ENCODE results near the gene MAML2. TPM values are rescaled to one million over a fixed set of nuclear protein-coding genes. Genes with fewer than 3 reads are reported as not detected.
A peak's percentile ranks its signal among the peaks of the same experiment; 100 is the strongest.

MAML2 gene
- total and polyA plus RNA-seq, 8 donors: 2.4 to 11.8 (median 4.1) TPM

DNA sequence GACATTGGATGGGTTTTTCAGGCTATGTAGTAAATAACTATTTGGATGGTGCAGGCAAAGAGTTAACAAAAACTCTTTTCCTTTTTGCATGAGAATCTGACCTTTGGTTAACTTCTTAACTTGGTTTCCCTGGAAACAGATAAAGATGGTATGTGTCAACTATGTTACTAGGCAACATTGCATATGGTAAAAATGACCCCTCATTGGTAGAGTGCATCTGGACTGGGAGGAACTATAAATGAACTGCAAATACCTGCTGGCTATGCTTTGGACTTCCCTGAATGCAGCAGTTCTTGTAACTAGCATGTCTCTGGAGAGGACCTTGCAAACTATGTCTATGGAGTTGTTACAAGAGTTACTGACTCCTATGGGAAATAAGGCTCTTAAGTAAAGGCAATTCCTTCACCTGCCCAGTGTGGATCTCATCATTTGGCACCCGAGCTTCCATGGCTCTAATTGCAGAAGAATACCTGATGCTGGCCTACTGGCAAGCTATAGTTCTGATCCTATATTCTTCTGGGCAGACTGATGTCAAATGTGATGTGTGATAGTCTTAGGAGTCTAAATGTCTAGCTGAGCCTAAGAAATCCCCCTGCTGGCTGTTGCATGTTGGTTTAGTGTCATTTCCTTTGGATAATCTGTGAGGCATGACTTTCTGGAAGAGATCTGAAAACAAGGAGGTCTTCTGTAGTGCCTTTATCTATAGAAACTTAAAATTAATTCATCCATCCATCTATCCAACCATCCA lies 292.4 kb downstream of the MAML2 start:
- FAIRE-seq (no peak), ATAC-seq (peak in 1 of 4 donors; percentile 13), DNase-seq (no peak)
- intact Hi-C loops (cut with DNase I): loop anchor here in 1 of 3 donors (10.0 kb wide), 1 partner anchor 284 kb away; no protein-coding TSS in a partner anchor
- 63 to 70% methylated on average over 1 of the region's 1 CpG for WGBS, 2 donors
- Histone ChIP-seq H3K9me3 (no peaks in the 10 kb centered on the region), H3K4me1 (no peaks in the 10 kb centered on the region), H3K27me3 (no peaks in the 10 kb centered on the region), H3K27ac (no peak overlapping the region), H3K36me3 (no peaks in the 10 kb centered on the region), H3K4me3 (no peak overlapping the region)
- TF ChIP-seq, protein P1, sequence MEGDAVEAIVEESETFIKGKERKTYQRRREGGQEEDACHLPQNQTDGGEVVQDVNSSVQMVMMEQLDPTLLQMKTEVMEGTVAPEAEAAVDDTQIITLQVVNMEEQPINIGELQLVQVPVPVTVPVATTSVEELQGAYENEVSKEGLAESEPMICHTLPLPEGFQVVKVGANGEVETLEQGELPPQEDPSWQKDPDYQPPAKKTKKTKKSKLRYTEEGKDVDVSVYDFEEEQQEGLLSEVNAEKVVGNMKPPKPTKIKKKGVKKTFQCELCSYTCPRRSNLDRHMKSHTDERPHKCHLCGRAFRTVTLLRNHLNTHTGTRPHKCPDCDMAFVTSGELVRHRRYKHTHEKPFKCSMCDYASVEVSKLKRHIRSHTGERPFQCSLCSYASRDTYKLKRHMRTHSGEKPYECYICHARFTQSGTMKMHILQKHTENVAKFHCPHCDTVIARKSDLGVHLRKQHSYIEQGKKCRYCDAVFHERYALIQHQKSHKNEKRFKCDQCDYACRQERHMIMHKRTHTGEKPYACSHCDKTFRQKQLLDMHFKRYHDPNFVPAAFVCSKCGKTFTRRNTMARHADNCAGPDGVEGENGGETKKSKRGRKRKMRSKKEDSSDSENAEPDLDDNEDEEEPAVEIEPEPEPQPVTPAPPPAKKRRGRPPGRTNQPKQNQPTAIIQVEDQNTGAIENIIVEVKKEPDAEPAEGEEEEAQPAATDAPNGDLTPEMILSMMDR (IDR thresholded peaks at IDR 0.05): no peak

DNA sequence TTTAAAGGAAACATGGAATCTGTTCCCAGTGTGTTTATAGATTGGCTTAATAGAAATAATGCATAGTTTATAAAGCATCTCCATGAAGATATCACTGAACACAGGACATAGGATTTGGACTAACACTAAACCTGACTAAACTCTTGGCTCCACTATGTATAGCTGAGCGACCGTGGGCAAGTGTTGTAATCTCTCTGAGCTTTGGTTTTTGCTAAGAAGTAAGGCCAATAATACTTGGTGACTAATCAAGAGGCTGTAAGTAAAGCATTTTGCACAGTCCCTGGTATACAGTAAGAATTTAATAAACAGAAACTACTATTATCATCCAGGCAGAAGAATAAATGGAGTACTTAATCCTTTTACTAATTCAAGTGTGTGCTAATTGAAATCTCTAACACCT lies 293.6 kb downstream of the MAML2 start:
- no peaks in the 10 kb centered on the region for H3K9me3 ChIP-seq
- no peak for DNase-seq
- H3K4me1 ChIP-seq: no peaks in the 10 kb centered on the region
- intact Hi-C loops (cut with DNase I): no loop called here
- FAIRE-seq: no peak
- no peaks in the 10 kb centered on the region for H3K27me3 ChIP-seq
- ATAC-seq: no peak
- H3K36me3 ChIP-seq: no peaks in the 10 kb centered on the region
- TF ChIP-seq, protein P1 (IDR thresholded peaks at IDR 0.05): no peak
- no peak overlapping the region for H3K27ac ChIP-seq
- WGBS, 2 donors: 95 to 97% methylated on average over 2 of the region's 2 CpGs
- no peak overlapping the region for H3K4me3 ChIP-seq

DNA sequence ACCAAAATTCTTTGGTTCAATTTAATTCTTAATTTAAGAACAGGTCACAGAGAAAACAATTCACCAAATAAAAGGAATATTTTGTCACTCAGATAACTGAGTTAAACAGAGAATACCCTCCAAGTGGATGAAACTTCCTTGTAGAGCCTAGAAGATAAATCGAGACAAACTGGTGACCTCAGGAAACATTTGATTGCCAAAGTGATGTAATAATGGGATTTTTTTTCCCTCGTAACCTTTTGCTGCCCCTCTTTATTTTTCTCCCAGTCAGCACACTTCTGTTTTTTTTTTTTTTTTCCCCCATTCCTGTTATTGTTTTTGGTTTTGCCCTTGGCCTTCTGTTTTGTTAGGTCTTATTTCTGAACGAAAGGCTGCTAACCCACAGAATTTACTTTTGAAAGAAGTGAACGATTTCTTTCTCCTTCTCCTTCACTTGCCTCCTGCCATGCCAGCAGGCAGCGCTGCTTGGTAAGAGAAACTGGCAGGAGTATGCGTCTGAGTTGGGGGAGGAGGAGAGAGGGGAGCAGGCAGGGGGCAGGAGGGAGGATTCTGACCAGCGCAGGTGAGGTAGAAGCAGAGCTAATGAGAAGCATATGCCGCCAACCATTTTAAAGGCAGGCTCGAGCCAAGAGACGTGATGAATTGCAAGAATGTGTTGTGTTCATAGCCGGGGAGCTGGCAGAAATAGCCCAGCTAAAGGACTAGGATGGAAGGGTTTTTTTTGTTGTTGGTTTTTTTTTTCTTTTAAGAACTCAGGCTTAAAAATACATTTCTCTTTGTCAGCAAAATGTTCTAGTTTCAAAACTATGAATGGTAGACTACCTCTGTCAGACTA lies 297.2 kb downstream of the MAML2 start:
- TF ChIP-seq, protein P1 (IDR thresholded peaks at IDR 0.05): no peak
- peak overlapping the region in 1 of 4 donors; percentile 1 for H3K4me3 ChIP-seq
- intact Hi-C loops (cut with DNase I): no loop called here
- H3K27me3 ChIP-seq: no peaks in the 10 kb centered on the region
- ATAC-seq (peak; percentile 56 to 88 (median 86)), FAIRE-seq (no peak), DNase-seq (peak in 4 of 6 donors; percentile 27 to 36 (median 32))
- H3K36me3 ChIP-seq: no peaks in the 10 kb centered on the region
- no peaks in the 10 kb centered on the region for H3K4me1 ChIP-seq
- WGBS, 2 donors: 21 to 28% methylated on average over 11 of the region's 11 CpGs
- no peaks in the 10 kb centered on the region for H3K9me3 ChIP-seq
- H3K27ac ChIP-seq: peak overlapping the region in 2 of 4 donors; percentile 54 to 59

DNA sequence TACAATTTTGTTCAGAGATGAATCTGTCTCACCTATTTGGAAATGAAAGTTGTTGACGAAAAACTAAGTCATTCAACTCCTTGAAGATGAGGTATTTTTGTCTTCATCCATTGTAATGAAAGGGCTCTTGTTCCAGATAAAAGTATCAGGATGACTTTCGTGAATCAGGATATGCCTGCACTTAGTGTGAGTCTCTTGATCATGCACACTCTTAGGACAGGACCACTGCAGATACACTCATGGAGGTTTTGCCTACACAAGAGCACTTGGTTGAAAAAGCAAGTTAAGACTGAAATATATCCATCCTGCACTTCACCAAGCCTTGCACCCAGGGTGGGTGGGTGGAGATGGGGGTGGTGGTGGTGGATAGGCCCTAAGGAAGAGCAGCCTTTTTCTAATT lies 298.2 kb downstream of the MAML2 start:
- Histone ChIP-seq H3K27ac (no peak overlapping the region), H3K4me1 (no peaks in the 10 kb centered on the region), H3K4me3 (no peak overlapping the region), H3K9me3 (no peaks in the 10 kb centered on the region), H3K36me3 (no peaks in the 10 kb centered on the region), H3K27me3 (no peaks in the 10 kb centered on the region)
- WGBS, 2 donors: 64 to 72% methylated on average over 2 of the region's 2 CpGs
- TF ChIP-seq, protein P1 (IDR thresholded peaks at IDR 0.05): no peak
- FAIRE-seq (no peak), DNase-seq (no peak), ATAC-seq (no peak)
- intact Hi-C loops (cut with DNase I): no loop called here

Measured in pancreas (tissue), 10 donors.